GM12873 (cell line): ENCODE results near the gene HECTD4.

Source experiments
- TF ChIP-seq, protein P1 (sequence below): IDR thresholded peaks from 2 replicates; pipeline ENCODE4 v1.5.1; 2012; ENCODE audit warnings: low read depth, mild to moderate bottlenecking, moderate library complexity, low read length, control low read depth; ENCODE audit not compliant: insufficient read depth; ENCODE audit errors: missing control alignments

The HECTD4 gene

DNA sequence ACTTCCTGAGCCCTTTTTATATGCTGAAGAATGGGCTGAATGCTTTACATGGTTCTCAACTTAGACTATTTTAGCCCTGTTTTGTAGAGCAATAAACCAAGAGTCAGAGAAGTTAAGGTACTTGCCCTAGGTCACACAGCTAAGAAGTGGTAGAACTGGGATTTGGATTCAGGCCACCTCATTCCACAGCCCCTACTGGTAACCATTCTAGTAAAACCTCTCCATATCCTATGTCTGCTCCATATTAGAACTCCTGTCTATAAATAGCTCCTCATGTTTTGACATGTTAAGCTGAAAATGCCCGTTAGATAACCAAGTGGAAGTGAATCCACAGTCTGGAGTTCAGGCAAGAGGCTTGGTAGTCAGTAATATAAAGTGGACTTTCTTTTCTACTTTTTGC lies 111.6 kb downstream of the HECTD4 start:
- TF ChIP-seq, protein P1, sequence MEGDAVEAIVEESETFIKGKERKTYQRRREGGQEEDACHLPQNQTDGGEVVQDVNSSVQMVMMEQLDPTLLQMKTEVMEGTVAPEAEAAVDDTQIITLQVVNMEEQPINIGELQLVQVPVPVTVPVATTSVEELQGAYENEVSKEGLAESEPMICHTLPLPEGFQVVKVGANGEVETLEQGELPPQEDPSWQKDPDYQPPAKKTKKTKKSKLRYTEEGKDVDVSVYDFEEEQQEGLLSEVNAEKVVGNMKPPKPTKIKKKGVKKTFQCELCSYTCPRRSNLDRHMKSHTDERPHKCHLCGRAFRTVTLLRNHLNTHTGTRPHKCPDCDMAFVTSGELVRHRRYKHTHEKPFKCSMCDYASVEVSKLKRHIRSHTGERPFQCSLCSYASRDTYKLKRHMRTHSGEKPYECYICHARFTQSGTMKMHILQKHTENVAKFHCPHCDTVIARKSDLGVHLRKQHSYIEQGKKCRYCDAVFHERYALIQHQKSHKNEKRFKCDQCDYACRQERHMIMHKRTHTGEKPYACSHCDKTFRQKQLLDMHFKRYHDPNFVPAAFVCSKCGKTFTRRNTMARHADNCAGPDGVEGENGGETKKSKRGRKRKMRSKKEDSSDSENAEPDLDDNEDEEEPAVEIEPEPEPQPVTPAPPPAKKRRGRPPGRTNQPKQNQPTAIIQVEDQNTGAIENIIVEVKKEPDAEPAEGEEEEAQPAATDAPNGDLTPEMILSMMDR = no peak

DNA sequence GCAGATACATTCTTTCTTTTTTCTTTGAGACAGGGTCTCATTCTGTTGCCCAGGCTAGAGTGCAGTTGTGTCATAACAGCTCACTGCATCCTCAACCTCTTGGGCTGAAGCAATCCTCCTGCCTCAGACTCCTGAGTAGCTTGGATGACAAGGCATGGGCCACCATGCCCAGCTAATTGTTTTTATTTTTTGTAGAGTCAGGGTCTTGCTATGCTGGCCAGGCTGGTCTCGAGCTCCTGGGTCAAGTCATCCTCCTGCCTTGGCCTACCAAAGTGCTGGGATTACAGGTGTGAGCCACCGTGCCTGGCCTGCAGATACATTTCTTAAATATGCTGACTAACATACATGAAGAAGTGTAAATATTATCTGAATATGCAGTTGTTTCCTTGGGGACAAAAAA lies 115.8 kb downstream of the HECTD4 start:
- TF ChIP-seq, protein P1 = no peak

DNA sequence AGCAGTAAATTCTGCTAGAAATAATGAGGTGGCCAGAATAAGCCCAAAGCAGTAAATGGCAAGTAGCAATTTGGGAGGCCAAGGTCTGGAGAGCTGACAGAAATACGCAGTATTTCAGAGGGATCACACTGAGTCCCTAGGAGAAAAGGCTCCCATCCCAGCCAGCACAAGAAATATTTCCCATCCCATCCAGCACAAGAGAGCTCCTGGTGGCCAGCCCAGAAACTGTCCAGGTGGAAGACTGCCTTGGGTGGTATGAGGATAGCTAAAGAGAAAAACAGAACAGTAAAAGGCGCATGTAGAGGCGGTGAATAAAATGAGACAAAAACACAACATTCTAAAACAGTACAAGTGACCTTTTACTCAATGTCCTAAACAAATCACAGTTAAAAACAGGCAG lies 120.7 kb downstream of the HECTD4 start:
- TF ChIP-seq, protein P1 = peak; percentile 17

DNA sequence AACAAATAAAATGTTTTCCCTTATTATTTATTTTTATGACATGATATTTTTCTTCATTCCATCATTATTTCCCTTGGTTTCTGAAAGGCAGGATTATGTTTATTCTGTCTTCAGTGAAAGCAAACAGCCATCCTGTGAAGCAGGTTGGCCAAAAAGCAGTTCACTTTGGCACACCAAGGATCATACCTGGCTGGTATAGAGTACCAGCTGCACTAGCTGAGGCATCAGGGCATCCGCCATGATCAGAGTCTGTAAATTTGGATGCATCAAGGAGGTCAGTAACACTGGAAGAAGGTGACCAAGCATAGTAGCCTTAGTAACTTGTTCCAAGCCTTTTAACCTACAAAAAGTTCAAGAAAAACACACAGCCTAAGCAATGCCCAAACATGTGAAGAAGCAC lies 123.3 kb downstream of the HECTD4 start:
- TF ChIP-seq, protein P1 = no peak

DNA sequence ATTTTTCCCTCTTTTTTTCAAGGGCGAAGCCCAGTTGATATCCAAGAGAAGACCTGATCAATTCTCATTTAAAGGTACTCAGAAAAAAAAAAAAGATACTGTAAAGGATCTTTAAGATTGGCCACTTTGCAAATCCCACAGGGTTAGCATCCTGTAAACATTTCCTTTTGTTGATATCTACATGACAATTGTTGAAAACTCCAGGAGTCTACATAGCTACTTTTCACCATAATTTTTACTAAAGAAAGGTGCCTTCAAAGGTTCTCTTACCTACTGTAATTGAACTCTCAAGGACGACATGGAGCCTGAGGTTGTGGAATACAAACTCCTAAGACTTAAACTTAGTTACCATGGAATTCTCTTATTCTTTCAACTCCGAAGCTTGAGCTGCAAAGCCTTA lies 125.5 kb downstream of the HECTD4 start:
- TF ChIP-seq, protein P1 = no peak

DNA sequence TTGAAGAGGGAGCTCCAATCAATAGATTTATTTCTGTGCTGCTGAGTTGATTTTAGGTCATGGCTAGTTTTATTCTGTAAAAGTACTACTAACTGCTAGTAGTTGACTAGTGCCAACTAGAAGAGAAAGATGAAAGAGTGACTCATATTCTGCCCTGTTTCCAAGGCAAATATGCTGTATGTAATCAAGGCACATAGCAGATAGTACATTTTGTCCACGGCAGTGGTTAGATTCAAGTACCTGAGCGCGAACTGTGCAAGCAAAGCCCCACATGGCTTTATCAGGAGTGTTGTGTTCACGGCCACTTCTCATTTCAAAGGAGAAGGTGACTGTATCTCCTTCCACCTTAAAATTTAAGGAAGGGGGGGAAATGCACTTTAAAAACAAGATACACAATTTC lies 130.0 kb downstream of the HECTD4 start:
- TF ChIP-seq, protein P1 = no peak

DNA sequence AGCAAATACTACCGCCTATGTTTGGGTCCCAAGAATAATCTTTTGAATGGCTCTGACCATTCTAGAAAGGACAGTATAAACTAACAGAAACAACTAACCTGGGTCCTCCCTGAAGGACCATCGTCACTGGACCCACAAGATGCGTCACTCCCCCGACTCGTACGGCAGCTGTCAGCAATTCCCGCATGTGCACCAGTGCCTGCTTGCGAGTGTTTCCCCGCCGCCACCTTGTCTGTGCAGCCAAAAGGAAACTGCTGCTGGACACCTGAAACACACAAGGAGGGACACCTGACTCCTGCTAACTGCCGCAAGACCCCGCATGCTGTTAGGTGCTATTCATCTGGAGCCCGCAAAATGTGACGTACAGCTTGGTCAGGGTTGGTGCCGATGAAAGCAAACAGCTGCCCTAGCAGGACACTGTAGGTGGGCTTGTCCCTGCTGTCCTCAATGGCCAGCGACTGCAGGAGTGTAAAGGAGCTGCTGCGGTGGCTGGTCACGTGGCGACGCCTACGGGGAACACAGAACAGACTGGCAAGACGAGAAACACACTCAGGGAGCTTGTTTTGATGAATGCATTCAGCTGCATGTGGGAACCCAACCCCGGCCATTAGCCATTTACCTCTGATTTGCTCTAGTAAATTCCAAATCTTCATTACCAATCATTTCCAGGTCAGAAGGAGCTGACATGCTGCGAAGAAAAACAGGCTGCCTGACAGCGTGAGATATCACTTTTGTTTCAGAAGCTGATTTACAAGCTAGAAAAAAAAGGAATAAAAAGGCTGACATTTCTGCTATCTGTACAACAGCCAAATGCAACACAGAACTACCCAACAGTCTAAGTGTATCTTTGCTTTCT lies 138.7 kb downstream of the HECTD4 start:
- TF ChIP-seq, protein P1 = no peak
